OCI-LY1 (cell line): Measurements from ENCODE around the gene FOXO3.

ENCODE experiments used
- H2AFZ ChIP-seq: fragments of 200-600 bp; sonication (generic), shearing (Covaris generic); 2 replicates; pipeline ENCODE4 v1.6.0; 2014; ENCODE audit warnings: antibody characterized with exemption, mild to moderate bottlenecking, low read length
- H3F3A ChIP-seq: fragments of 200-600 bp; sonication (generic), shearing (Covaris generic); 2 replicates; pipeline ENCODE4 v1.6.0; 2014; ENCODE audit warnings: mild to moderate bottlenecking, antibody characterized with exemption, low read length, moderate library complexity; ENCODE audit not compliant: insufficient read depth
- H3K27ac ChIP-seq: fragments of 200-600 bp; sonication (generic); 2 replicates; pipeline ENCODE4 v1.5.1; 2014; ENCODE audit warnings: low read length, mixed run types, mild to moderate bottlenecking, low read depth; ENCODE audit not compliant: poor library complexity, severe bottlenecking
- H3K27me3 ChIP-seq: fragments of 200-600 bp; sonication (generic); 2 replicates; pipeline ENCODE4 v1.6.0; 2014; ENCODE audit warnings: antibody characterized with exemption, mild to moderate bottlenecking, low read length, moderate library complexity; ENCODE audit not compliant: insufficient read depth
- H3K36me3 ChIP-seq: fragments of 200-600 bp; sonication (generic); 2 replicates; pipeline ENCODE4 v1.6.1; 2014; ENCODE audit warnings: mild to moderate bottlenecking, antibody characterized with exemption, low read length, moderate library complexity, mixed read lengths; ENCODE audit not compliant: insufficient read depth
- H3K4me1 ChIP-seq: fragments of 200-600 bp; sonication (generic); 2 replicates; pipeline ENCODE4 v1.5.1; 2014; ENCODE audit warnings: mild to moderate bottlenecking, low read length, moderate library complexity; ENCODE audit not compliant: insufficient read depth, severe bottlenecking
- H3K4me2 ChIP-seq: fragments of 200-600 bp; sonication (generic), shearing (Covaris generic); 2 replicates; pipeline ENCODE4 v1.6.1; 2014; ENCODE audit warnings: low read length
- H3K4me3 ChIP-seq: fragments of 200-600 bp; sonication (generic); 2 replicates; pipeline ENCODE4 v1.5.1; 2014; ENCODE audit warnings: low read length, low read depth, mild to moderate bottlenecking, mixed read lengths; ENCODE audit not compliant: poor library complexity, severe bottlenecking
- H3K79me2 ChIP-seq: fragments of 200-600 bp; shearing (Covaris generic); 2 replicates; pipeline ENCODE4 v1.6.1; 2016; ENCODE audit warnings: mixed run types, low read length, mixed read lengths; ENCODE audit not compliant: insufficient read depth
- H3K9ac ChIP-seq: fragments of 200-600 bp; sonication (generic), shearing (Covaris generic); 2 replicates; pipeline ENCODE4 v1.6.1; 2014; ENCODE audit warnings: mild to moderate bottlenecking, low read length, mixed read lengths
- H3K9me2 ChIP-seq: fragments of 200-600 bp; sonication (generic), shearing (Covaris generic); 2 replicates; pipeline ENCODE4 v1.6.1; 2014; ENCODE audit warnings: low read depth, mild to moderate bottlenecking, low read length, mixed read lengths
- H3K9me3 ChIP-seq: fragments of 200-600 bp; shearing (Covaris generic); 2 replicates; pipeline ENCODE4 v1.6.1; 2014; ENCODE audit warnings: low read length, mixed read lengths
- H4K20me1 ChIP-seq: fragments of 200-600 bp; sonication (generic), shearing (Covaris generic); 2 replicates; pipeline ENCODE4 v1.6.0; 2016; ENCODE audit warnings: mild to moderate bottlenecking, low read length; ENCODE audit not compliant: insufficient read depth
- CTCF ChIP-seq: fragments of 200-600 bp; sonication (generic), shearing (Covaris generic); IDR thresholded peaks from 2 replicates; pipeline ENCODE4 v1.5.1; 2017; ENCODE audit warnings: mild to moderate bottlenecking, antibody characterized with exemption, low read length, moderate library complexity, mixed read lengths
- EZH2 ChIP-seq: fragments of 200-600 bp; sonication (generic), shearing (Covaris generic); IDR thresholded peaks from 2 replicates; pipeline ENCODE4 v1.8.0; 2017; ENCODE audit warnings: borderline replicate concordance, mixed run types, mild to moderate bottlenecking, antibody characterized with exemption, low read length, moderate library complexity, mixed read lengths

FOXO3 gene

GRCh38 chr6:108686896-108687295 lies 126.2 kb downstream of the FOXO3 start:
- Histone ChIP-seq H3K27ac (no peak overlapping the region), H2AFZ (no peak overlapping the region), H3F3A (no peaks in the 10 kb centered on the region), H3K79me2 (no peaks in the 10 kb centered on the region), H4K20me1 (no peaks in the 10 kb centered on the region), H3K4me2 (no peak overlapping the region), H3K9me2 (no peaks in the 10 kb centered on the region), H3K4me3 (no peak overlapping the region), H3K27me3 (no peaks in the 10 kb centered on the region), H3K9me3 (no peaks in the 10 kb centered on the region), H3K36me3 (no peaks in the 10 kb centered on the region), H3K9ac (no peak overlapping the region), H3K4me1 (peaks cover 8% of the 10 kb centered on the region)
- no peak for TF ChIP-seq EZH2

- H3K36me3 ChIP-seq: no peaks in the 10 kb centered on the region
- TF ChIP-seq CTCF: no peak
- no peak for TF ChIP-seq EZH2
These were observed 127.2 kb downstream of the FOXO3 start for GRCh38 chr6:108687921-108688320.

GRCh38 chr6:108689272-108690161 lies 128.8 kb downstream of the FOXO3 start:
- H3K27ac ChIP-seq: no peak overlapping the region
- peaks cover 8% of the 10 kb centered on the region for H3K4me1 ChIP-seq
- no peaks in the 10 kb centered on the region for H3K9me2 ChIP-seq
- no peak overlapping the region for H3K4me2 ChIP-seq
- no peaks in the 10 kb centered on the region for H3K9me3 ChIP-seq
- H2AFZ ChIP-seq: no peak overlapping the region
- TF ChIP-seq EZH2: no peak
- TF ChIP-seq CTCF: no peak
- H3K9ac ChIP-seq: no peak overlapping the region
- H3F3A ChIP-seq: no peaks in the 10 kb centered on the region
- no peak overlapping the region for H3K4me3 ChIP-seq
- no peaks in the 10 kb centered on the region for H4K20me1 ChIP-seq
- H3K27me3 ChIP-seq: no peaks in the 10 kb centered on the region
- H3K36me3 ChIP-seq: no peaks in the 10 kb centered on the region
- H3K79me2 ChIP-seq: no peaks in the 10 kb centered on the region

More at GRCh38 chr6:108687921-108688320, 127.2 kb downstream of the FOXO3 start:
- Histone ChIP-seq H3K27ac (no peak overlapping the region), H3K4me2 (no peak overlapping the region), H3K9ac (no peak overlapping the region), H3K9me3 (no peaks in the 10 kb centered on the region), H3K4me3 (no peak overlapping the region), H3K79me2 (no peaks in the 10 kb centered on the region), H3K4me1 (peaks cover 8% of the 10 kb centered on the region), H3K9me2 (no peaks in the 10 kb centered on the region), H2AFZ (no peak overlapping the region), H3F3A (no peaks in the 10 kb centered on the region), H4K20me1 (no peaks in the 10 kb centered on the region), H3K27me3 (no peaks in the 10 kb centered on the region)
